ENCODE measurements around the gene GREM2. TPM values are rescaled to one million over a fixed set of nuclear protein-coding genes. Genes with fewer than 3 reads are reported as not detected.

GREM2 gene
- not detected in 2 replicates for total RNA-seq

GRCh38 chr1:240611619-240612480 lies at the start of gene GREM2:
GREM2 (minus strand) TSS chr1:240612155; CDS start chr1:240493475, 118,680 bp downstream.

